ENCODE data around the gene RALA. TPM values are rescaled to one million over a fixed set of nuclear protein-coding genes. Genes with fewer than 3 reads are reported as not detected.

RALA gene
- total and polyA plus RNA-seq, 2 of the 13 experiments (the other 11 are each of a cell fraction or from before 2014, with no cell fraction given) = 11.8 to 19.5 TPM

DNA sequence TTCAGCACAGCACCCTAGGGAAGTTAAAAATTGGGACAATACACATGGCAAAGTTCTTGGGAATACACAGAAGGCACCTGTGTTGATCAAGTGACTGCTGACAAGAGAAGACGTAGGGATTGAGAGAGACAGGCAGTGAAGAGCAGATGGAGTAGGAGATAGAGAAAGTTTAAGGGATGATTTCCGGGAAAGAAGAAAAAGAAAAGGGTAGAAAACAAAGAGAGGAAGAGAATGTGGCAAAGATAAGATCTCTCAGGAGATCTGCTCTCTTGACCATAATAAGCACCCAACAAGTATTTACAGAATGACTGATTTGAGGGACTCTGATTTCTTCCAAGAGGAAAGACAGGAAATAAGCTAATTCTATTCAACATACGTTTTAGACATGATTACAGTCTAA, 15.1 kb upstream of the RALA start:
- POLR2A ChIA-PET = no interaction called here
- in situ Hi-C loops (cut with HindIII; ENCODE audit: extremely low pct_ligation_motif_present, low pct_unique_long_range_greater_than_20kb) = no loop called here
- 22% methylated on average over 3 of the region's 3 CpGs for WGBS (ENCODE audit: low lambda C conversion rate)
- no peak overlapping the region for H3K27ac ChIP-seq (ENCODE audit: extremely low read length, insufficient read depth, low read length)
- H3K9ac ChIP-seq (ENCODE audit: insufficient read depth, low read depth, low read length) = no peak overlapping the region
- CTCF ChIA-PET (ENCODE audit: low intra/inter-chr PET ratio, low total read pairs) = no interaction called here
- H2AFZ ChIP-seq (ENCODE audit: low read length) = no peak overlapping the region
- H3K4me1 ChIP-seq (ENCODE audit: insufficient read depth, low read length) = no peaks in the 10 kb centered on the region
- no peak overlapping the region for H3K4me3 ChIP-seq (replicated peaks in 1 of 3; ENCODE audit: insufficient read depth in 1 of 3, low read depth in 2 of 3, low read length in 3 of 3)
- no peaks in the 10 kb centered on the region for H3K9me3 ChIP-seq (ENCODE audit: low read length)
- H3K36me3 ChIP-seq (replicated peaks in 1 of 2; ENCODE audit: control insufficient read depth in 1 of 2, insufficient read depth in 2 of 2, low read length in 2 of 2) = no peaks in the 10 kb centered on the region
- no peaks in the 10 kb centered on the region for H3K79me2 ChIP-seq (ENCODE audit: insufficient read depth, low read length)
- H4K20me1 ChIP-seq (ENCODE audit: insufficient read depth, low read length) = no peaks in the 10 kb centered on the region
- no peak overlapping the region for H3K4me2 ChIP-seq (ENCODE audit: low read depth, low read length)
- intact Hi-C loops (cut with micrococcal nuclease; ENCODE audit: unreplicated experiment) = no loop called here
- no peaks in the 10 kb centered on the region; a peak in 1 of 5 replicates for H3K27me3 ChIP-seq (ENCODE audit: control insufficient read depth in 1 of 2, insufficient read depth in 2 of 2, low read length in 2 of 2)
- no peak for DNase-seq (ENCODE audit: low spot score)
- ATAC-seq = no peak
- no TSS peak for BruUV-seq (replicated peaks)
- FAIRE-seq = no peak
- TF ChIP-seq TAF15 (IDR thresholded peaks at IDR 0.05; ENCODE audit: low read depth, low read length, poor library complexity, severe bottlenecking) = no peak
- TF ChIP-seq ZNF7 (CRISPR knock-in tag; IDR thresholded peaks at IDR 0.05) = no peak
- TF ChIP-seq, protein P1, sequence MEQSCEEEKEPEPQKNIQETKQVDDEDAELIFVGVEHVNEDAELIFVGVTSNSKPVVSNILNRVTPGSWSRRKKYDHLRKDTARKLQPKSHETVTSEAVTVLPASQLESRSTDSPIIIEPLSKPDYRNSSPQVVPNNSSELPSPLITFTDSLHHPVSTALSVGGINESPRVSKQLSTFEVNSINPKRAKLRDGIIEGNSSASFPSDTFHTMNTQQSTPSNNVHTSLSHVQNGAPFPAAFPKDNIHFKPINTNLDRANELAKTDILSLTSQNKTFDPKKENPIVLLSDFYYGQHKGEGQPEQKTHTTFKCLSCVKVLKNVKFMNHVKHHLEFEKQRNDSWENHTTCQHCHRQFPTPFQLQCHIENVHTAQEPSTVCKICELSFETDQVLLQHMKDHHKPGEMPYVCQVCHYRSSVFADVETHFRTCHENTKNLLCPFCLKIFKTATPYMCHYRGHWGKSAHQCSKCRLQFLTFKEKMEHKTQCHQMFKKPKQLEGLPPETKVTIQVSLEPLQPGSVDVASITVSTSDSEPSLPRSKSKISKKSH (CRISPR knock-in tag; IDR thresholded peaks at IDR 0.05; ENCODE audit: borderline replicate concordance) = no peak

GRCh38 chr7:39609113-39609934, 14.0 kb upstream of the RALA start:
- H3K4me2 ChIP-seq (ENCODE audit: low read depth, low read length) = no peak overlapping the region
- no peaks in the 10 kb centered on the region for H3K4me1 ChIP-seq (ENCODE audit: insufficient read depth, low read length)
- no peak overlapping the region for H3K9ac ChIP-seq (ENCODE audit: insufficient read depth, low read depth, low read length)
- no peaks in the 10 kb centered on the region for H4K20me1 ChIP-seq (ENCODE audit: insufficient read depth, low read length)
- in situ Hi-C loops (cut with HindIII; ENCODE audit: extremely low pct_ligation_motif_present, low pct_unique_long_range_greater_than_20kb) (no loop called here), intact Hi-C loops (cut with micrococcal nuclease; ENCODE audit: unreplicated experiment) (no loop called here)
- POLR2A ChIA-PET = no interaction called here
- no peaks in the 10 kb centered on the region; a peak in 1 of 5 replicates for H3K27me3 ChIP-seq (ENCODE audit: control insufficient read depth in 1 of 2, insufficient read depth in 2 of 2, low read length in 2 of 2)
- ATAC-seq = no peak
- CTCF ChIA-PET (ENCODE audit: low intra/inter-chr PET ratio, low total read pairs) = no interaction called here
- no peaks in the 10 kb centered on the region for H3K79me2 ChIP-seq (ENCODE audit: insufficient read depth, low read length)
- H2AFZ ChIP-seq (ENCODE audit: low read length) = no peak overlapping the region
- H3K27ac ChIP-seq (ENCODE audit: extremely low read length, insufficient read depth, low read length) = no peak overlapping the region
- TF ChIP-seq SMAD9 (CRISPR knock-in tag; IDR thresholded peaks at IDR 0.05) (no peak), SMAD1 (CRISPR knock-in tag; IDR thresholded peaks at IDR 0.05; ENCODE audit: borderline replicate concordance, low read depth) (no peak), ZNF446 (CRISPR knock-in tag; IDR thresholded peaks at IDR 0.05) (no peak), NCOA5 (CRISPR knock-in tag; IDR thresholded peaks at IDR 0.05) (no peak), ZNF354B (CRISPR knock-in tag; IDR thresholded peaks at IDR 0.05) (no peak), PRPF4 (IDR thresholded peaks at IDR 0.05; ENCODE audit: low read depth, low read length, poor library complexity, severe bottlenecking) (no peak), ATF7 (IDR thresholded peaks at IDR 0.05) (no peak), ATF7 (CRISPR knock-in tag; IDR thresholded peaks at IDR 0.05) (no peak), MTF2 (CRISPR knock-in tag; IDR thresholded peaks at IDR 0.05; ENCODE audit: borderline replicate concordance) (no peak), REXO4 (CRISPR knock-in tag; IDR thresholded peaks at IDR 0.05; ENCODE audit: borderline replicate concordance) (no peak), ZZZ3 (CRISPR knock-in tag; IDR thresholded peaks at IDR 0.05; ENCODE audit: borderline replicate concordance) (no peak), FOXM1 (CRISPR knock-in tag; IDR thresholded peaks at IDR 0.05) (no peak), MXD4 (CRISPR knock-in tag; IDR thresholded peaks at IDR 0.05) (no peak)
- FAIRE-seq = no peak
- H3K9me3 ChIP-seq (ENCODE audit: low read length) = no peaks in the 10 kb centered on the region
- WGBS (ENCODE audit: low lambda C conversion rate) = 85% methylated on average over 36 of the region's 36 CpGs
- no peak overlapping the region for H3K4me3 ChIP-seq (replicated peaks in 1 of 3; ENCODE audit: insufficient read depth in 1 of 3, low read depth in 2 of 3, low read length in 3 of 3)
- BruUV-seq (replicated peaks) = no TSS peak
- DNase-seq (ENCODE audit: low spot score) = no peak
- no peaks in the 10 kb centered on the region for H3K36me3 ChIP-seq (replicated peaks in 1 of 2; ENCODE audit: control insufficient read depth in 1 of 2, insufficient read depth in 2 of 2, low read length in 2 of 2)
